Effector CD8-positive, alpha-beta T cell (primary cell): ENCODE measurements around the gene ZNF273.

Experiments
- DNase-seq: peaks from one replicate; lab custom pipeline; 2025; lab: John Stamatoyannopoulos, UW

The ZNF273 gene

DNA sequence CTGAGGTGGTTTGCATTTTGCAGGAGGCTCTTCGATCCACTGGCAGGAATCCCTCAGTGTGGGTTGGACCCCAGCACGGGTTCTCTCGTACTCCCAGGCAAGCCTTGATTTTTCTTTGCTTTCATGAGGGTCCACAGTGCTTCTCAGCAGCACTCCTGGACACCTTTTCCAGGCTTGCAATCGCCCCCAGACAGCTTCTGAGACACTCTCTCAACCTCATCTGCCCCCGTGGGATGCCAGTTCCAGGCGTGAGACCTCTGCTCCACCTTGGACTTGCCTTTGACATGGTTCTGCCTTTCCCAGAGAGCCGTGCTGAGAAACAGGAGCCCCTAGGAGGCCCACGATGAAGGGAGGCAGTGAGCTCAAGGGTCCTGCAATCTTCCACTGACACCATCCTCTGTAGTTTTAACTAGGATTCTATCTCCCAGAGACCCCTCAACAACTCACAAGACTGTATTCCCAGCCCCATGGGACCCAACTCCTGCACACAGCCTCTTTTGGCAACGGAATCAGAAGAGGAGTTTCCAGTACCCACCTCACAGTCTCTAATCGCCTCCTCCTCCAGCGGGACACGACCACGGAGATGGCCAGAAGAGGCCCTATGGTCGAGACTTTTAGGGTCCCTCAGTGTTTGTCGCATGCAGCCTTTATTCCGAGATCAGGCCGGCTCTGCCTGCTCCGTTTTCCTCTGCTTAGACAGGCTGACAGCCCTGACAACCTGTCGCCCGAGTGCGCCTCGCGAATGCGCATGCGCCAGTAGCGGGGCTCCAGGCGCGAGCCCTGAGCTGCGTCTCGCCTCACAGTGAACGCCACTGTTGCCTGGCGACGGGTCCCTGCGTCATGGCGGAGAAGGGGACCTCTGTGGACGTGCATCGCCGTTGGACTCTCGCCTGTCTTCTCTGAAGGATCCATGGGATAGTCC is 26.0 kb upstream of the ZNF273 start:
- DNase-seq, result peak; percentile 57

DNA sequence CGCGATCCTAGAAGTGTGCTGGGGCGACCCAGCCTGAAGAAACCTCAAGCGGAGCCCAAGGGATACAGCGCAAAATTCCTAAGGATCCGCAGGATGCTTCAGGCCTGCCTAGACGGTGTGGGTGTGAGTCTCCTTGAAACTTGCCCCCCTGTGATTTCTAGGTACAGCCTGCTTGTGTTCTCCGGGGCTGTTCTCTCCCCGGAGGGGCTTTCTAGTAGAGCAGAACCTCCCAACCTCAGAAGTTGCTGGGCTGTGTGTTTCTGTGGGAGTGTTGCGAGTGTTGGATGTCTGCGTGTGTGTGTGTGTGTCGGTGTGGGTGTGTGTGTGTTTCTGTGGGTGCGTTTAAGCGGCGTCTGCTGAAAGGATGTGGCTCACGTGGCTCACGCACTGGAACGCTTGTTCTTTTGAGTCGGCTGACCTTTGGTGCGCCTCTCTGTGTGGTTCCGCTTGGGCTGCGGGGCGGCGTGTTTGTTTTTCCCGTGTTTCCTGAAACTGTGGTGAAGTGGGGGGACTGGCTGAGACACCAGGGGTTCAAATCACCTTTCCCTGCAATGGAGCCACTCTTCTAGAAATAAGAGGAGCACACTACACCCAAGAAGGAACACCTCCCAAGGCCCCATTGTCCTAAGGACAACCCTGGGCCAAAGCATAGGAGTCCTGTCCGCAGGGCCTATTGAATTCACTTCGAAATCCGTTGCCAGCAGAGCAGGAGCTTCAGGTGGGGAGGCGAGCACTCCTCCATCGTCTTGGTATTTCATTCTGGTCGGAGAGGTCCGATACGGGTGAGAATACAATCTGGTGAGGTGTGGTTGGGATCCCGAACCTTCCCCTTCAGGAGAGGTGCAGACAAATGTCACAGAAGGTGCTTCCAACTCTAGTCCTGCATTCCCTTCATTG is 25.1 kb upstream of the ZNF273 start:
- no peak for DNase-seq

DNA sequence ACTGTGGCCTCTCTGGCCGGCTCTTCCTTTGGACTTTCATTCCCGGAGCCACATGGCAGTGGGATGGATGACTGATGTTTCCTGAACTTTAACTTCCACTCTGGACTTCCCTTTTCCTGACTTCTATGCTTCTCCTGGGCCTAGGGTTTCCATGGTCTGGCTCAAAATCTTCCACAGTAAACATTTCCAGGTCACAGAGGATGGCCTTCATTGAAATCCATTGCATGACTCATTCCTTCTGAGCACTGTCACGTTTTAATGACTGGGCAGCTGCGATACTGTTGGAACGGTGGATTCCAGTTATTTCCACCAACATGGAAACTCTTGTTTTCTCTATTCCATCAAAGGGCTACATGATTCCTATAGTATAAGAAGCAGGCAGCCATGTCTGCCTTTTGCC is 24.4 kb upstream of the ZNF273 start:
- DNase-seq, result no peak

DNA sequence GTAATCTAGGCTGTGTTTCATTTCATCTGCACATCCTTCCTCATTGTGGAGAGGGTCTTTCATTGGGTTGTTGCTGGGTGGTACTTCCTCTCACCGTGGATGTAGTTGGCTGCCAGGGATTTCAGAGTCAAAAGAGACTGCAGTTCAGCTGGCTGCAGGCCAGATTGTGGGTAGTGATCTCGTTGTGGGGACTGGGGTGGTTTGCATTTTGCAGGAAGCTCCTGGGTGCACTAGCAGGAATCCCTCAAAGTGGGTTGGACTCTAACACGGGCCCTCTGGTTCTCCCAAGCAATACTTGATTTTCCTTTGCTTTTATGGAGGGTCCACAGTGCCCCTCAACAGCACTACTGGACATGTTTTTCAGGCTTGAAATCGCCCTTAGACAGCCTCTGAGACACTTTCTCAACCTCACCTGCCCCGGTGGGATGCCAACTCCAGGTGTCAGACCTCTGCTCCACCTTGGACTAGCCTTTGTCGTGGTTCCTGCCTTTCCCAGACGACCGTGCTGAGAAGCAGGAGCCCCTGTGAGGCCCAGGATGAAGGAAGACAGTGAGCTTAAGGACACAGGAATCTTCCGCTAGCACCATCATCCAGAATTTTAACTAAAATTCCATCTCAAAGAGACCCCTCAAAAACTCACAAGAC is 23.9 kb upstream of the ZNF273 start:
- DNase-seq, result no peak

DNA sequence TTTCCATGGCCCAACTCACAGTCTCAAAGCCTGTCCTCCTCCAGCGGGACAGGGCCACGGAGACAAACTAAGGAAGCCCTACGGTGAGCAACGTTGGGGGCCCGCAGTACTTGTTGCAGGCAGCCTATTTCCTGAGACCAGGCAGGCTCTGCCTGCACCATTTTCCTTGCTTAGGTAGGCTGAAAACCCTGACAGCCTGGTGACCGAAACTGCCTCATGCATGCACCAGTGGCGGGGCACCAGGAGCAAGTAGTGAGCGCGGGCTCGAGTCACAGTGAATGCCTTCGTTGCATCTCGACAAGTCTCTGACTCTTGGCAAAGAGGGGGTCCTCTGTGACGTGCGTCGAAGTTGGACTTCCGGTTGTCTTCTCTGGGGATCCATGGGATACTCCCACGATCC is 23.3 kb upstream of the ZNF273 start:
- no peak for DNase-seq

DNA sequence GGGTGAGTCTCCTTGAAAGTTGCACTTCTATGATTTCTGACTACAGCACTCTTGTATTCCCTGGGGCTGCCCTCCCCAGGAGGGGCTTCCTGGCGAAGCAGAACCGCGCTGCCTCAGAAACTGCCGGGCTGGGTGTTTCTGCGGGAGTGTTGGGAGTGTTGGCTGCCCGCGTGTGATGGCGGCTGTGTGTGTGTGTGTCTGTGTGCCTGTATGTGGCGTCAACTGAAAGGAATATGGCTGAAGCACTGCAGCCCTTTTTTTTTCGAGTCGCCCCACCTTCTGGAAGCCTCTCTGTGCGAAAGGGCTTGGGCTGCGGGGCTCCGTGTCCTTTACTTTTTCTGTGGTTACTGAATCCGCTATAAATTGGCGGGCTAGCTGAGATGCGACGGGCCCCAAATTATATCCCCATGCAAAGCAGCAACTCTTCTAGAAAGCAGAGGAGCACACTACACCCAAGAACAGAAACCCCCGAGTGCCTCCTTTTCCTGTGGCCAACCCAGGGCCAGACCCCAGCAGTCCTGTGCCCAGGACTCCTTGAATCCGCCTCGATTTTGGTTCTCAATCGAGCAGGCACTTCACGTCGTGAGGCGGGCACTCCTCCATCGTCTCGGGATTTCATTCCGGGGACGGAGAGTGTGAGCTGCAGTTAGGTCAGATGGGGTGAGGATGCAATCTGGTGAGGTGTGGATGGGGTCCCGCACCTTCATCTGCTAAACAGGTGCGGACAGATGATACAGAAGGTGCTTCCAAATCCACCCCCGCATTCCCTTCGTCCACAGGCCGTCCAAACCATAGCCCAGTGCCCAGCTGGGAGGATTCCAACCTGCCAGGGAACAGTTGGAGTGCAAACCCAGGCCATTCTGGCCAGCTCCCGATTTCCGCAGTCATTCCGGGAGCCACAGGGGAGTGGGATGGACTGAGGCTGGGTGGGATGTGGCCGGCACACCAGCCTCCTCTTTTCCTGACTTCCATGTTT is 22.5 kb upstream of the ZNF273 start:
- DNase-seq, result no peak

DNA sequence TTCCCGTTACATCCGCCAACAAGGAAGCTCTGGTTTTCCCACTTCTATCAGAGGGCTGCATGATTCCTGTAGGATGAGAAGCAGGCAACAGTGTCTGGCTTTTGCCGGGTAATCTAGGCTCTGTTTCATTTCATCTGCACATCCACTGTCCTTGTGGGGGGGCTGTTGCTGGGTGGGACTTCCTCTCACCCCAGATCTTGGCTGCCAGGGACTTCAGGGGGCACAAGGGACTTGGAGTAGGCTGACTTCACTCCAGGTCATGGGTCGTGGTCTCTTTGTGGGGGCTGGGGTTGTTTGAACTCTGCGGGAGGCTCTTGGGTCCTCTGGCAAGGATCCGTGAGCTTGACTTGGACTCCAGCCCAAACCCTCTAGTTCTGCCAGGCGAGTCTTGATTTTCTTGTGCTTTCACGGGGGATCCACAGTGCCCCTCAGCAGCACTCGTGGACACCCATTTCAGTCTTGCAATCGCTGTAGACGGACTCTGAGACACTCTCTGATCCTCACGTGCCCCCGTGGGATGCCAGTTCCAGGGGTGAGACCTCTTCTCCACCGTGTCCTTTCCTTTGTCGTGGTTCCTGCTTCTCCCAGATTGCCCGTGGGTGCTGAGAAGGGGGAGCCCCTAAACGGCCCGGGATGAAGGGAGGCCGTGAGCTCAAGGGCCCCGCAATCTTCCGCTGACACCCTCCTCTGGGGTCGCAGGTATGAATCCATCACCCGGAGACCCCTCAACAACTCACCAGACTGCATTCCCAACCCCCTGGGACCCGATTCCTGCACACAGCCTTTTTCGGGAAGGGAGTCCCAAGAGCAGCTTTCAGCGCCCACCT is 21.4 kb upstream of the ZNF273 start:
- no peak for DNase-seq

DNA sequence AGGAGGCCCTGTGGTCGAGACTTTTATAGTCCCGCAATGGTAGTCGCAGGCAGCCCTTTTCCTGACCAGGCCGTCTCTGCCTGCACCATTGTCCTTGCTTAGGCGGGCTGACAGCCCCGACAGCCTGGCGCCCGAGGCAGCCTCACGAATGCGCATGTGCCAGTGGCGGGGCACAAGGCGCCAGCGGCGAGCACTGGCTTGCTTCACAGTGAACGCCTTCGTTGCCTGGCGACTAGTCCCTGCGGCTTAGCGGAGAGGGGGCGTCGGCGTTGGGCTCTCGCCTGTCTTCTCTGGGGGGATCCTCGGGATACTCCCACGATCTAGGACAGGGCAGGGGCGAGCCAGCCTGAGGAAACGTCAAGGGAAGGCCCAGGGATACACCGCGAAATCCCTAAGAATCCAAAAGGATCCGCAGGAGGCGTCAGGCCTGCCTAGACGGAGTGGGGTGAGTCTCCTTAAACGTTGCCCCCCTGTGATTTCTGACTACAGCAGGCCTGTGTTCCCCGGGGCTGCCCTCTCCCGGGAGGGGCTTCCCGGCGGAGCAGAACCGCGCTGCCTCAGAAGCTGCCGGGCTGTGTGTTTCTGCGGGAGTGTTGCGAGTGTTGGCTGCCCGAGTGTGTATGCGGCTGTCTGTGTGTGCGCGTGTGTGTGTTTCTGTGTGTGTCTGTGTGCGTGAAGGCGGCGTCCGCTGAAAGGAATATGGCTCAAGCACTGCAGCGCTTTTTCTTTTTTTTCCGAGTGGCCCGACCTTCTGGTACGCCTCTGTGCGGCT is 20.5 kb upstream of the ZNF273 start:
- no peak for DNase-seq

DNA sequence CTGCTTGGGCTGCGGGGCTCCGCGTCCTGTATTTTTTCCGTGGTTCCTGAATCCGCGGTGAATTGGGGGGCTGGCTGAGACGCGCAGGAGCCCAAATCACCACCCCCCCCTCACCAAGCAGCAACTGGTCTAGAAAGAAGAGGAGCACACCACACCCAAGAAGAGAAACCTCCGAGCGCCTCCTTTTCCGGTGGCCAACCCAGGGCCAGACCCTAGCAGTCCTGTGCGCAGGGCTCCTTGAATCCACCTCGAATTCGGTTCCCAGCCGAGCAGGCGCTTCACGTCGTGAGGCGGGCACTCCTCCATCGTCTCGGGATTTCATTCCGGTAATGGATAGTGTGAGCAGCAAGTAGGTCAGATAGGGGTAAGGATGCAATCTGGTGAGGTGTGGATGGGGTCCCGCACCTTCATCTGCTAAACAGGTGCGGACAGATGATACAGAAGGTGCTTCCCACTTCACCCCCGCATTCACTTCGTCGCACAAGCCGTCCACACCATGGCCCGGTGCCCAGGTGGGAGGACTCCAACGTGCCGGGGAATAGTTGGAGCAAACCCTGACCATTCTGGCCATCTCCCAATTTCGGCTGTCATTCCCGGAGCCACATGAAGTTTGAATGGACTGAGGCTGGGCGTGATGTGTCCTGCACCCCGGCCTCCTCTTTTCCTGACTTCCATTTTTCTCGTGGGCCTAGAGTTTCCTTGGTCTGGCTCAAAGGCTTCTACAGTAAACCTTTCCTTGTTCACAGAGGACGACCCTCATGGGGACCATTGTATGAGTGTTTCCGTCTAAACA is 19.8 kb upstream of the ZNF273 start:
- DNase-seq, result no peak

DNA sequence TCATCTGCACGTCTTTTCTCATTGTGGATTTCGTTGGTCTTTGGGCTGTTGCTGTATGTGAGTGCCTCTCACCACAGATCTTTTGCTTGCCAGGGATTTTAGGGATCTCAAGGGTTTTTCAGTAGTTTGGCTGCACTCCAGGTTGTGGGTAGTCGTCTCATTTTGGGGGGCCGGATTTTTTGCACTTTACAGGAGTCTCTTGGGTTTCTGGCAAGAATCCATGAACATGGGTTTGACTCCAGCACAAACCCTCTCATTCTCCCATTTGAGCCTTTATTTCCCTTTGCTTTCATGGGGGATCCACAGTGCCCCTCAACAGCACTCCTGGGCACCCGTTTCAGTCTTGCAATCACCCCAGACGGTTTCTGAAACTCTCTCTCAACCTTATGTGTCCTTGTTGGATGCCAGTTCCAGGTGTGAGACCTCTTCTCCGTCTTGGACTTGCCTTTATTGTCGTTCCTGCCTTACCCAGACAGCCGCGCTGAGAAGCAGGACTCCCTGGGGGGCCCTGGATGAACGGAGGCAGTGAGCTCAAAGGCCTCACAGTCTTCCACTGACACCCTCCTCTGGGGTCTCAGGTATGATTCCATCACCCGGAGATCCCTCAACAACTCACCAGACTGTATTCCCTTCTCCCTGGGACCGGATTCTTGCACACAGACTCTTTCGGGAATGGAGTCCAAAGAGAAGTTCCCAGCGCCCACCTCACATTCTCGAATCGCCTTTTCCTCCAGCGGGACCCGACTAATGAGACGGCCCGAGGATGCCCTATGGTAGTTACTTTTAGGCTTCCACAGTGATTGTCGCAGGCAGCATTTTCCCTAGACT is 18.8 kb upstream of the ZNF273 start:
- DNase-seq, result no peak

DNA sequence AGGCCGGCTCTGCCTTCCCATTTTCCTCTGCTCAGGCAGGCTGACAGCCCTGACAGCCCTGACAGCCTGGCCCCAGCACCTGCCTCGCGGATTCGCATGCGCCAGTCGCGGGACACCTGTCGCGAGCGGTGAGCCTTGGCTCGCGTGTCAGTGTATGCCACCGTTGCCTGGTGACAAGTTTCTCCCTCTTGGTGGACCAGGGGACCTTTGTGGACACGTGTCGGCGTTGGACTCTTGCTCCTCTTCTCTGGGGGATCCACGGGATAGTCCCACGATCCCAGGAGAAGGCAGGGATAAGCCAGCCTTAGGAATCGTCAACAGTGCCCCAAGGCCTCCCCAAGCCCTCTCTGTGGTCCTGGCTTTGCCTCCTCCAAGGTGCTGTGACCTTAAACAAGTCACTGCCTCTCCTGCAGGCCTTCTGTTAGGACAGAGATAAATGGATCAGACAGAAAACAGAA is 18.1 kb upstream of the ZNF273 start:
- no peak for DNase-seq

DNA sequence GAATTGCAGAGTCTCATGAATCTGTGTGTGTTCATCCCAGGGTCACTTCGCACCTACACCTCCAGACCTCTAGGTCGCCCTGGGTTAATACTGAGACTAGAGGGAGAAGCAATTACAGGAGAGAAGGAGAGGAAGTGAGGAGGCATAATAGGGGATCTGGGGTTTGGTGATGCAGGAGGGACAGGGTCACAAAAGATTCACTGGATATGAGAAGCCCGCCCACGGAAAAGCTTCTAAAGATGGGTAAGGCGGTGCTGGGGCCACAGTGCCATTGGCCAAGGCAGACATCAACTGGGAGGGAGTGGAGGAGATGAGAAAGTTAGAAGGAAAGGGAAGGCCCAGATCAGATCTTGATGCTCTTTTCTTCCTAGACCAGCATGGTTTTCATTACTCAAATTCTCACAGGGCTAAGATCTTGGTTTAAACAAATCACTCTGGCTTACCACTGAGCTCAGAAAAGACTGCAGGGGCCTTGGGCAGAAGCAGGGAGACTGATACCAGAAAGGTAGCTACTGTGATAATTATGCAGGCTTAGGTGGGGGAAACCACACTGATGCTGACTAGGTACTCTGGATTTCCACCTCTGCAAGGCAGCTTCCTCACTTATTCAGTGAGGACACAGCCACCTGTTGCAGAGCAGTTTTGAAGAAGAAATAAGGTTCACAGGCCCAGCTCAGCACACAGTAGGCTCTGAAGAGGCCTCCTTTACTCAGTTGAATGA is 17.4 kb upstream of the ZNF273 start:
- no peak for DNase-seq

DNA sequence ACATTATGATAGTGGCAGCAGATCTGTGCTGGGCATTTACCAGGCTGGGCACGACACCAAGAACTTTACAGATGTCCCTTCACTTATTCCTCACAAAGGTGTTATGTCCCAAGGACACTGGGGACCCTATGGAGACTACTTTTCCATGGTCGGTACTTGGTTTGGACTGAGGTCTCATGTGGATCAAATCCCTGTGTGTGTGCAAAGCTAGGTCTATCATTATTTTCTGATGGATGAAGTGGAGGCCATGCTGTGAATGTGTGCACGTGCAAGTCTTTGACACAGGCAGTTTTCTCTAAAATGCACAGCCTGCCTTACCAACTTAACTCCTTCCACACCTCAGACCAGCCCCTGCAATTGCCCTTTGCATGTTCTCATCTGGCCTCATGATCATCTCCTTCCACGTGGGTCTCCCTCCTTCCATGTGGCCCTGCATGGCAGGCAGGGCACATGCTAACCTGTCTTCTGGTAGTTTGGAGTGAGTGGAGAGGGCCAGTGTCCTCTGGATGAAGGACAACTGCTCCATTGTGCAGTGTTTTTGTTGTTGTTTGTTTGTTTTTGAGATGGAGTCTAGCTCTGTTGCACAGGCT is 16.0 kb upstream of the ZNF273 start:
- DNase-seq, result no peak

DNA sequence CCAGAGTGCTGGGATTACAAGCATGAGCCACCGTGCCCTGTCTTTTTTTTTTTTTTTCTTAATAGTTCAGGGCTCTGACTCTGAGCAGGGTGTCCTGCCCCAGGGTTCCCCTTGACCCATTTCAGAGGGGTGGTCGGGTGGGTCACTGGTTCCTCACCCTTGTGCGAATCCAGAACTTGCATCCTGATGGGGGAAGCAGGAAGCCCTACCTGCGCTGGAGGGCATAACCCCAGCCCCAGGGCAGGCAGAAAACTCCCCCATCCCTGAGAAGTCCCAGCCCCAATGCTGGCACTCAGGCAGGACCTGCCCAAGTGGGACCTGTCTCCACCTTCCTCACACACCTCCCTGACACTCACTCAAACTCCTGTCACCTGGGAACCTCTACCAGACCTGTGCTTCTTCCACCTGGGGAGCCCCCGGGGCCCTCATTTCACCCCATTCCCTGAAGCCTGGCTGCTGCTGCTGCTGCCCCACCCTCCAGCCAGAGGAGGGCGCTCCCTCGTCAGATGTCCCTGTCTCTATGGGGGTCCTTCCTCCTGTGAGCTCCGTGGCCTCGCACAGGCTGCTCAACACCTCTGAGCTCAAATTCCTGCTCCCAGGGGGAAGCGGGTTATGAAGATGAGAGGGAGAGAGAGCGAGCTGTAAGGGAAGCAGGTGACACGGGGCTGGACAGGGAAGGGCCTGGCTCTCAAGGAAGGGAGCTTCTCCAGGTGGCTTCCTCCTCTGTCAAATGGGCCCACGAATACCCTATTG is 15.1 kb upstream of the ZNF273 start:
- DNase-seq, result peak; percentile 22

DNA sequence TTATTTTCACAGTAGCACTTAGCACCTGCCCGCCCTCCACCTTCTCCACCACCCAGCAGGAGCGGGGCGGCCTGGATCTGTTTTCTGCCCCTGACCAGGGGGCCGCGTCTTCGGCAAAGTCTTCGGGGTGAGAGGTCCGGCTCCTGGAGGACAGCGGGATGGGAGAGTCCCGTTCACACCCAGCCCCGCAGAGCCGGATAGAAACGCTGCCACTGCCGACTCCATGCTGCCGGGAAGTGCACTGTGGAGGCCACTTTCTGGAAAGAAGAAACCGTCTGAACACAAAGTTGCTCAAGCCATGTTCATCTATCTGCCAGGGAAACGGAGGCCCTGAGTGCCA is 14.5 kb upstream of the ZNF273 start:
- DNase-seq, result no peak
